ENCODE measurements around the gene LIM2. TPM values are rescaled to one million over a fixed set of nuclear protein-coding genes. Genes with fewer than 3 reads are reported as not detected.

The LIM2 gene
- total RNA-seq, 1 experiment from 2014 or later = not detected

- TF ChIP-seq FOXP4 (CRISPR knock-in tag; IDR thresholded peaks at IDR 0.05) = 0 out of 2 replicates have a peak, but pooled peaks have one; percentile 40
- no peak for TF ChIP-seq NR2C2 (CRISPR knock-in tag; IDR thresholded peaks at IDR 0.05)
- TF ChIP-seq ATF3 (CRISPR knock-in tag; conservative IDR thresholded peaks at IDR 0.05) = no peak
- peak; percentile 73; the same call in 1 of the 2 replicates for TF ChIP-seq NFE2L1 (CRISPR knock-in tag; IDR thresholded peaks at IDR 0.05)
- TF ChIP-seq ZNF425 (CRISPR knock-in tag; conservative IDR thresholded peaks at IDR 0.05) = no peak
- no peak for TF ChIP-seq CBFB (CRISPR knock-in tag; IDR thresholded peaks at IDR 0.05; ENCODE audit: low read depth)
- TF ChIP-seq ZNF232 (CRISPR knock-in tag; IDR thresholded peaks at IDR 0.05) = 0 out of 2 replicates have a peak, but pooled peaks have one; percentile 34
- peak; percentile 69 for TF ChIP-seq MYBL2 (CRISPR knock-in tag; IDR thresholded peaks at IDR 0.05)
- TF ChIP-seq TP53 (CRISPR knock-in tag; IDR thresholded peaks at IDR 0.05) = no peak
- TF ChIP-seq SP1 (CRISPR knock-in tag; conservative IDR thresholded peaks at IDR 0.05) = no peak
- TF ChIP-seq TEAD1 (CRISPR knock-in tag; IDR thresholded peaks at IDR 0.05) = peak; percentile 77; the same call in 1 of the 2 replicates
- TF ChIP-seq GRHL2 (CRISPR knock-in tag; IDR thresholded peaks at IDR 0.05; ENCODE audit: insufficient replicate concordance, severe bottlenecking) = no peak
- TF ChIP-seq GABPB1 (CRISPR knock-in tag; IDR thresholded peaks at IDR 0.05) = peak; percentile 75
- 0 out of 2 replicates have a peak, but pooled peaks have one; percentile 9 for TF ChIP-seq ZBTB43 (CRISPR knock-in tag; IDR thresholded peaks at IDR 0.05)
- no peak for TF ChIP-seq ZMAT4 (CRISPR knock-in tag; IDR thresholded peaks at IDR 0.05)
- no peak for TF ChIP-seq NR3C1 (CRISPR knock-in tag; conservative IDR thresholded peaks at IDR 0.05; ENCODE audit: low read depth)
- no peak for TF ChIP-seq TEAD4 (CRISPR knock-in tag; IDR thresholded peaks at IDR 0.05)
- TF ChIP-seq FOXK1 (CRISPR knock-in tag; IDR thresholded peaks at IDR 0.05) = no peak
- TF ChIP-seq E2F4 (CRISPR knock-in tag; IDR thresholded peaks at IDR 0.05; ENCODE audit: borderline replicate concordance, low read depth) = peak; percentile 86; the same call in 1 of the 2 replicates
- TF ChIP-seq ZNF121 (CRISPR knock-in tag; IDR thresholded peaks at IDR 0.05) = no peak
- TF ChIP-seq AFF4 (CRISPR knock-in tag; IDR thresholded peaks at IDR 0.05; ENCODE audit: borderline replicate concordance) = no peak
- no peak for TF ChIP-seq OVOL2 (CRISPR knock-in tag; IDR thresholded peaks at IDR 0.05; ENCODE audit: borderline replicate concordance)
- no peak for TF ChIP-seq PRRX2 (CRISPR knock-in tag; IDR thresholded peaks at IDR 0.05)
- TF ChIP-seq RORB (CRISPR knock-in tag; IDR thresholded peaks at IDR 0.05) = no peak
- no peak for TF ChIP-seq MLX (CRISPR knock-in tag; IDR thresholded peaks at IDR 0.05)
- no peak for TF ChIP-seq ZNF396 (CRISPR knock-in tag; IDR thresholded peaks at IDR 0.05; ENCODE audit: borderline replicate concordance)
- no peak for TF ChIP-seq CDX4 (CRISPR knock-in tag; IDR thresholded peaks at IDR 0.05; ENCODE audit: borderline replicate concordance)
These were observed 6.5 kb upstream of the LIM2 start (continued) for GRCh38 chr19:51394050-51394836.

Measured in WTC11 (cell line).